ENCODE data around the gene ZNF521. TPM values are rescaled to one million over a fixed set of nuclear protein-coding genes. Genes with fewer than 3 reads are reported as not detected.

The ZNF521 gene
- total and polyA plus RNA-seq, 9 donors, result 24.3 to 51.3 (median 44.1) TPM

DNA sequence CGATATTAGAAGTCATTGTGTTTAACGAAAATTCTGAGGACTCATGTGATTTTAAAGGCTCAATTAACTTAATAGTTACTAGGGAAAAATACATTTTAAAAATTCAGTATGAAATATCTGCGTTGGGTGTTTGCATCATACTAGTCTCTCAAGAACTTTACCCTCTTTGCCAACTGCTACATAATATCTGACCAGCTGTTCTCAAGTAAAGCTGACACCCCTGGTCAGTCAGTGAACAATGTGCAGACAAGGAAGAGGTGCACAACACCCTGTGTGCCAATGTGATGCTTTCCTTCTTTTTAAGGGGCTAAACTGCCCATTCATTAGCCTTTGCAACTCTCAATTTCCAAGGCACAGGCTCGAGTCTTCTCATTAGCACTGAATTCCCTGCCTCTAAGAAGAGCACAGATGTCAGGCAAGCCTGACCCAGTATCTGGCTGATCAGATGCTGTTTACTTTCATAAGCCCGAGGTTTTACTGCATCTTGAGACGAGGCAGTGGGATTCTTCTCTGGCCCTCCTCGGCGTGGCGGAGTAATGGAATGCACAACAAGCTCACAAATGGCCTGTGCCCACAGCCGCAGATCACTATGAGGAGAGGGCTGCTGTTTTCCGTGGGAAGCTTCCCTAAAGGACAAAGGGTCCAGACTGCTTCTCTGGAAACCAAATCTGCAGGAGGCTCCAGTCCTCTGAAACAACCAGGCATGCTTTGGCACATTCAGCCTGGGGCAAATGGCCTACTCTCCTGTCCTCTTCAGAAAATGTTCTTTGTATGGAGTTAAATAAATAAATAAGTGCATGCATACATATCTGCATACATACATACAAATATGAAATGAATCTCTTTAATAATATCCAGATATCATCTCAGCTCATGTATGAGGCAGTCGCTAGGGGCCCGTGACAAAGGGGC, 240.3 kb downstream of the ZNF521 start:
- WGBS, 3 donors, result 46 to 62% (median 53%) methylated on average over 13 of the region's 13 CpGs
- no peak for DNase-seq
- peaks cover 3% of the 10 kb centered on the region for H3K4me1 ChIP-seq (ENCODE audit: insufficient read depth)
- intact Hi-C loops (cut with DNase I), result no loop called here
- H3K27ac ChIP-seq, result no peak overlapping the region
- H3K36me3 ChIP-seq, result no peaks in the 10 kb centered on the region
- no peak for TF ChIP-seq POLR2A (IDR thresholded peaks at IDR 0.05)
- no peak for TF ChIP-seq EP300 (IDR thresholded peaks at IDR 0.05)
- no peak for TF ChIP-seq CTCF (IDR thresholded peaks at IDR 0.05)
- H3K4me3 ChIP-seq, result no peak overlapping the region
- H3K9me3 ChIP-seq, result no peaks in the 10 kb centered on the region
- H3K27me3 ChIP-seq, result no peaks in the 10 kb centered on the region

GRCh38 chr18:25109484-25109883, 242.5 kb downstream of the ZNF521 start:
- no peak overlapping the region for H3K27ac ChIP-seq
- WGBS, 3 donors, result 74 to 80% (median 80%) methylated on average over 3 of the region's 3 CpGs
- no peak overlapping the region for H3K4me3 ChIP-seq
- no peaks in the 10 kb centered on the region for H3K36me3 ChIP-seq
- TF ChIP-seq EP300 (IDR thresholded peaks at IDR 0.05), result no peak
- no peak for TF ChIP-seq POLR2A (IDR thresholded peaks at IDR 0.05)
- no peak for TF ChIP-seq CTCF (IDR thresholded peaks at IDR 0.05)
- peaks cover 3% of the 10 kb centered on the region for H3K4me1 ChIP-seq (ENCODE audit: insufficient read depth)
- intact Hi-C loops (cut with DNase I), result no loop called here
- no peak for DNase-seq
- no peaks in the 10 kb centered on the region for H3K27me3 ChIP-seq
- no peaks in the 10 kb centered on the region for H3K9me3 ChIP-seq

GRCh38 chr18:25103468-25104155, 248.4 kb downstream of the ZNF521 start:
- intact Hi-C loops (cut with DNase I), result no loop called here
- TF ChIP-seq CTCF (IDR thresholded peaks at IDR 0.05) (no peak), EP300 (IDR thresholded peaks at IDR 0.05) (no peak), POLR2A (IDR thresholded peaks at IDR 0.05) (no peak)
- no peaks in the 10 kb centered on the region for H3K27me3 ChIP-seq
- no peak overlapping the region for H3K4me3 ChIP-seq
- H3K36me3 ChIP-seq, result no peaks in the 10 kb centered on the region
- H3K9me3 ChIP-seq, result no peaks in the 10 kb centered on the region
- DNase-seq, result no peak
- WGBS, 3 donors, result 93 to 97% (median 94%) methylated on average over 4 of the region's 4 CpGs
- H3K4me1 ChIP-seq (ENCODE audit: insufficient read depth), result peaks cover 8% of the 10 kb centered on the region
- no peak overlapping the region for H3K27ac ChIP-seq

DNA sequence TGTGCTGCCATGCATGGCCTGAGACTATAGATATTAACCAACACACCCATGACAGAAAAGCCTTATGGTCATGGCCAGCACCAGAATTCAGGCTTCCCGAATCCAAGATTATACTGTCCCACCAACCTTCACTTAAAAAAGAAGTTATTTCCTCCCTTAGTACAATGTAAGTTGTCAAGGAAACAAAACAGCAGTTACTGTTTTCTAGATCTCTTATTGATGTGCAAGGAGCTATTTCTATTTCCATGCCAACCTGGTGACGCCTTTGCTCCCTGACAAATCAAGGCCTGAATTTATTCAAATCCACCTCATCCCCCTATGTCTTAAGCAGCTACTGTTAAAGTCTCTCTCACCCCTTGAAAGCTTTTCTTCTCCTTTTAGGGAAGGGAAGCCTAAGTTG, 249.3 kb downstream of the ZNF521 start:
- TF ChIP-seq POLR2A (IDR thresholded peaks at IDR 0.05), result no peak
- no peak for TF ChIP-seq EP300 (IDR thresholded peaks at IDR 0.05)
- TF ChIP-seq CTCF (IDR thresholded peaks at IDR 0.05), result no peak
- H3K9me3 ChIP-seq, result no peaks in the 10 kb centered on the region
- no peaks in the 10 kb centered on the region for H3K36me3 ChIP-seq
- WGBS, 3 donors, result 74 to 87% (median 83%) methylated on average over 2 of the region's 2 CpGs
- intact Hi-C loops (cut with DNase I), result no loop called here
- H3K4me1 ChIP-seq (ENCODE audit: insufficient read depth), result peaks cover 11% of the 10 kb centered on the region
- H3K4me3 ChIP-seq, result no peak overlapping the region
- no peaks in the 10 kb centered on the region for H3K27me3 ChIP-seq
- no peak overlapping the region for H3K27ac ChIP-seq
- DNase-seq, result no peak
